HK-2 (cell line): ENCODE results near the gene POLR3G.

Source experiments
- DNase-seq: peaks from one replicate; pipeline ENCODE4 v3.0.0-alpha.2; 2018; ENCODE audit not compliant: unreplicated experiment

The POLR3G gene

GRCh38 chr5:90474235-90475107 lies at the start of gene POLR3G, which contains the start of gene MBLAC2:
TSS of gene POLR3G (plus strand) at chr5:90474864. CDS start at chr5:90485568, 10,704 bp downstream.
TSS of gene MBLAC2 (minus strand) at chr5:90474771. CDS start at chr5:90474292, 479 bp downstream.
- DNase-seq, result peak; percentile 89

GRCh38 chr5:90434116-90434714 lies 40.4 kb upstream of the POLR3G start:
- DNase-seq, result peak; percentile 26

- no peak for DNase-seq
Measured at GRCh38 chr5:90437663-90438062, 37.0 kb upstream of the POLR3G start.

GRCh38 chr5:90438100-90438499 lies 36.6 kb upstream of the POLR3G start:
- DNase-seq, result no peak

GRCh38 chr5:90440644-90441043 lies 34.0 kb upstream of the POLR3G start:
- DNase-seq, result no peak

- DNase-seq, result no peak
Measured at GRCh38 chr5:90446961-90447360, 27.7 kb upstream of the POLR3G start.

GRCh38 chr5:90461288-90461687 lies 13.4 kb upstream of the POLR3G start:
- DNase-seq, result no peak

- no peak for DNase-seq
Measured at GRCh38 chr5:90472783-90473395, 1.8 kb upstream of the POLR3G start.

GRCh38 chr5:90473396-90474234 lies 1.0 kb upstream of the POLR3G start:
- DNase-seq, result peak; percentile 27

GRCh38 chr5:90475436-90475980 lies 844 bp downstream of the POLR3G start:
- DNase-seq, result no peak

GRCh38 chr5:90476391-90476790 lies 1.7 kb downstream of the POLR3G start:
- DNase-seq, result no peak

GRCh38 chr5:90477073-90477472 lies 2.4 kb downstream of the POLR3G start:
- DNase-seq, result no peak

- DNase-seq, result no peak
Measured at GRCh38 chr5:90477621-90478215, 3.1 kb downstream of the POLR3G start.

GRCh38 chr5:90479611-90480385 lies 5.1 kb downstream of the POLR3G start:
- DNase-seq, result no peak

GRCh38 chr5:90480699-90481098 lies 6.0 kb downstream of the POLR3G start:
- DNase-seq, result no peak

GRCh38 chr5:90483206-90483605 lies 8.5 kb downstream of the POLR3G start:
- no peak for DNase-seq

- no peak for DNase-seq
Measured at GRCh38 chr5:90484540-90484939, 9.9 kb downstream of the POLR3G start.

GRCh38 chr5:90488791-90489190 lies 14.1 kb downstream of the POLR3G start:
- no peak for DNase-seq

GRCh38 chr5:90494043-90494442 lies 19.4 kb downstream of the POLR3G start:
- DNase-seq, result no peak

- no peak for DNase-seq
Measured at GRCh38 chr5:90495146-90495545, 20.5 kb downstream of the POLR3G start.
